HL-60 (cell line): ENCODE measurements around the gene AGAP9.
"Not testable (repeated sequence)": the region's sequence is repeated elsewhere in the genome, so short reads cannot be mapped to it uniquely, and the experiment has no call there.

ENCODE experiments used
- GABPA ChIP-seq: IDR thresholded peaks from 2 replicates; pipeline ENCODE4 v1.6.1; 2012; ENCODE audit warnings: low read depth
- POLR2AphosphoS5 ChIP-seq: IDR thresholded peaks from 2 replicates; pipeline ENCODE4 v1.6.1; 2012; ENCODE audit warnings: low read depth
- REST ChIP-seq: IDR thresholded peaks from 2 replicates; pipeline ENCODE4 v1.6.1; 2012; ENCODE audit warnings: low read depth; ENCODE audit not compliant: insufficient replicate concordance
- SPI1 ChIP-seq: IDR thresholded peaks from 2 replicates; pipeline ENCODE4 v1.6.1; 2012; ENCODE audit warnings: low read depth, mild to moderate bottlenecking, borderline replicate concordance
- TF ChIP-seq, protein P1 (sequence below): IDR thresholded peaks from one replicate; pipeline ENCODE4 v1.5.1; 2011; ENCODE audit warnings: low read length, control low read depth, inconsistent platforms; ENCODE audit not compliant: insufficient read depth

- not testable (repeated sequence) for TF ChIP-seq REST, GABPA, POLR2AphosphoS5, SPI1
- TF ChIP-seq, protein P1, sequence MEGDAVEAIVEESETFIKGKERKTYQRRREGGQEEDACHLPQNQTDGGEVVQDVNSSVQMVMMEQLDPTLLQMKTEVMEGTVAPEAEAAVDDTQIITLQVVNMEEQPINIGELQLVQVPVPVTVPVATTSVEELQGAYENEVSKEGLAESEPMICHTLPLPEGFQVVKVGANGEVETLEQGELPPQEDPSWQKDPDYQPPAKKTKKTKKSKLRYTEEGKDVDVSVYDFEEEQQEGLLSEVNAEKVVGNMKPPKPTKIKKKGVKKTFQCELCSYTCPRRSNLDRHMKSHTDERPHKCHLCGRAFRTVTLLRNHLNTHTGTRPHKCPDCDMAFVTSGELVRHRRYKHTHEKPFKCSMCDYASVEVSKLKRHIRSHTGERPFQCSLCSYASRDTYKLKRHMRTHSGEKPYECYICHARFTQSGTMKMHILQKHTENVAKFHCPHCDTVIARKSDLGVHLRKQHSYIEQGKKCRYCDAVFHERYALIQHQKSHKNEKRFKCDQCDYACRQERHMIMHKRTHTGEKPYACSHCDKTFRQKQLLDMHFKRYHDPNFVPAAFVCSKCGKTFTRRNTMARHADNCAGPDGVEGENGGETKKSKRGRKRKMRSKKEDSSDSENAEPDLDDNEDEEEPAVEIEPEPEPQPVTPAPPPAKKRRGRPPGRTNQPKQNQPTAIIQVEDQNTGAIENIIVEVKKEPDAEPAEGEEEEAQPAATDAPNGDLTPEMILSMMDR: not testable (repeated sequence)
Measured at GRCh38 chr10:47502313-47502712, 21.1 kb downstream of the AGAP9 start.
